ENCODE data around the gene OPCML.

OPCML gene

DNA sequence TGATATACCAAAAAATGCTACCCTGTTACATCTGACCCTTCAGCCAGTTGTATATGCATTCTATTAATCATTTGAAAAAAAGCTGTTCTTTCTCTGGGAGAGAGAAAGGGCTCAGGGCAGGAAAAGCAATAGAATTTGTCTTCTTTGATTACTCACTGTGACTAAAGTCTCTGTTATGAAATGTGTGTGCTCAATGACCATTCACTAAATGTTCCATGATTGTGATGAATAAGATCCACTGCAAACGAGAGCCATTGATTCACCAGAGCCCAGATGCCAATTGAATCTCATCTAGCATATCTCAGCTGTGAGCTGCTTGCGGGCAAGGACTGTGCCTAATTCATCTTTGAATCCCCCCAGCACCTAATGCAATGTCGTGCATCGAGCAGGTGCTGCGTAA lies 184.3 kb downstream of the OPCML start:
- DNase-seq (ENCODE audit: low spot score): no peak
- TF ChIP-seq, protein P1, sequence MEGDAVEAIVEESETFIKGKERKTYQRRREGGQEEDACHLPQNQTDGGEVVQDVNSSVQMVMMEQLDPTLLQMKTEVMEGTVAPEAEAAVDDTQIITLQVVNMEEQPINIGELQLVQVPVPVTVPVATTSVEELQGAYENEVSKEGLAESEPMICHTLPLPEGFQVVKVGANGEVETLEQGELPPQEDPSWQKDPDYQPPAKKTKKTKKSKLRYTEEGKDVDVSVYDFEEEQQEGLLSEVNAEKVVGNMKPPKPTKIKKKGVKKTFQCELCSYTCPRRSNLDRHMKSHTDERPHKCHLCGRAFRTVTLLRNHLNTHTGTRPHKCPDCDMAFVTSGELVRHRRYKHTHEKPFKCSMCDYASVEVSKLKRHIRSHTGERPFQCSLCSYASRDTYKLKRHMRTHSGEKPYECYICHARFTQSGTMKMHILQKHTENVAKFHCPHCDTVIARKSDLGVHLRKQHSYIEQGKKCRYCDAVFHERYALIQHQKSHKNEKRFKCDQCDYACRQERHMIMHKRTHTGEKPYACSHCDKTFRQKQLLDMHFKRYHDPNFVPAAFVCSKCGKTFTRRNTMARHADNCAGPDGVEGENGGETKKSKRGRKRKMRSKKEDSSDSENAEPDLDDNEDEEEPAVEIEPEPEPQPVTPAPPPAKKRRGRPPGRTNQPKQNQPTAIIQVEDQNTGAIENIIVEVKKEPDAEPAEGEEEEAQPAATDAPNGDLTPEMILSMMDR (IDR thresholded peaks at IDR 0.05; ENCODE audit: extremely low read depth, missing control alignments): no peak

DNA sequence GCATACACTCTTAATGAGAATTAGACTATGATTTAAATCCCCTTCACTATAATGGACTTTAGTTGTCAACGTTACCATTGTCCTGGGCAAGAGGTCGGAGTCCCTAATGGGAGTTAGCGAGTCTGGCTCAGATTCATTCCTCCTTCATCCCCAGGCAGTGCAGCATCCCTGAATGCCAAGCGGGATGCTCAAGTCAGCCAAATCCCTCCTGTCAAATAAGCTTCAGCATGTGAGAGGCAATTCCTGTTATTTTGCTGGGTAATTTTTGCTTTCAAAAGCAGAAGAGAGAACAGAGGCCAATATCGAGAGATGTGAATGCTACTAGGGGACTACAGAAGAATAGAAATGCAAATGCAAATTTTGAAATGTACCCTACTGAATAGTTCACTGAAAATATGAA lies 186.2 kb downstream of the OPCML start:
- no peak for DNase-seq (ENCODE audit: low spot score)
- TF ChIP-seq, protein P1 (IDR thresholded peaks at IDR 0.05; ENCODE audit: extremely low read depth, missing control alignments): no peak

DNA sequence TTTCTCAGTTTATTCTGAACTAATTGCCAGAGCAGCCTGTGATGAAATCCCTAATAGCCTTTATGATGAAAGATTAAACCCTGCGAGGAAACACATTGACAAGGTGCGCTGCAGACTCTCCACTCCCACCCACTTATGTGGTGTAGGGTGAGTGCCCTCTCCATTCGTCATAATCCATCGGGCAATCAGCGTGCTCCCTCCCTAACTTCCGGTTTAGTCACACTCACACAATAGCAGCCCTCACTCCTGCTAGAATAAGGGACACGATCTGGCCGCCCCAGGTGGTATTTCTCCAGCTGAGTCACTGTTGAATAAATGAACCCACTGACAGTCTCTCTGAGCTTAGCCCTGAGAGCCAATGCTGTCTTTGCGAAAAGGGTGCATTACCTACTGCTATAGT lies 188.3 kb downstream of the OPCML start:
- DNase-seq (ENCODE audit: low spot score): no peak
- TF ChIP-seq, protein P1 (IDR thresholded peaks at IDR 0.05; ENCODE audit: extremely low read depth, missing control alignments): no peak

DNA sequence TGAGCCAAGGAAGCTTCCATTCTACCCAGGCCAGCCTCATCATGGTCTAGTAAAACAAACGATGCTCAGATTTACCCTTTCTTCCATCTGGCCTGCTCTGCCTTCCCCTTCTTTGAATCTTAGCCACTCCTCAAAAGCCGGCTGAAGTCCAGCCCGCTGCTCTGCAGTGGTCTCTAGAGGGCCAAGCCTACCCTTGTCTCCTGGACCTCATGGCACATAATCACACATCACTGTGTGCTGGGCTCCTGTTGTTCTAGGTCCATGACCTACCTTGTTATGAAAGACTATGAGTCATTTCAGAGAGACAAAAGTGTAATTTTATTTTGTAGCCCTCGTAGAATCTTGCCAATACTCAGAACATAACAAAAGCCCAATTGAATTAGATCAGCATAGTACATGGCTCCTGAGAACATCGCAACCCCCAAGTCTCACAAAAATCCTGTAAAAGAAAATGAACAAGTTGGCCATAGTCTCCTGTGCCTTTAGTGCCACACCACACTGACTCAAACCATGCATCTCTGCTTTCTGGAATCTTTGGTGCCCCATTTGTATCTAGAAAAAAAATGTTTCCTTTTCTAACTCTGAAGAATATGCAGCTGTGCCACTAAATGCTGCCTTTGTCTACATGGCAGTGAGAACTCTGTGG lies 192.7 kb downstream of the OPCML start:
- TF ChIP-seq, protein P1 (IDR thresholded peaks at IDR 0.05; ENCODE audit: extremely low read depth, missing control alignments): no peak

DNA sequence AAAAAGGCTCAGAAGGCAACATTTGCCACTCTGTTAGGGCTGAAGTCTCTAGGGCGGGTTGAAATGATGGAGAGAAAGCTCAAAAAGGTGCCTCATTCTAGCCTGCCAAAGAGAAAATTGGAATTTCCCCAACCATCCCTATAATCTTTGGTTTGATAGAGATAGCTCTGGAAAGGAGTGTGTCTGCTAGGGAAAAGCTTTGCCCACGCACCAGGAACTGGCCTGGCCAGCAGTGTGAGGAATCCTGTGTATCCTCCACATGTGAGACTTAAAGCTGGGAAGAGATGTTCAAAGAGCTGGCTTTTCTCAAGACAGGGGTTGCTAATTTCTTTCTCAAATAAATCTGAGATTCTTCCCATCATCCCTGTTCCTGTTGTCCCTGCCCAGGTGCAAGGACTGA lies 193.7 kb downstream of the OPCML start:
- TF ChIP-seq, protein P1 (IDR thresholded peaks at IDR 0.05; ENCODE audit: extremely low read depth, missing control alignments): no peak
- no peak for DNase-seq (ENCODE audit: low spot score)

More for the DNA sequence above, 192.7 kb downstream of the OPCML start:
- DNase-seq (ENCODE audit: low spot score): no peak

DNA sequence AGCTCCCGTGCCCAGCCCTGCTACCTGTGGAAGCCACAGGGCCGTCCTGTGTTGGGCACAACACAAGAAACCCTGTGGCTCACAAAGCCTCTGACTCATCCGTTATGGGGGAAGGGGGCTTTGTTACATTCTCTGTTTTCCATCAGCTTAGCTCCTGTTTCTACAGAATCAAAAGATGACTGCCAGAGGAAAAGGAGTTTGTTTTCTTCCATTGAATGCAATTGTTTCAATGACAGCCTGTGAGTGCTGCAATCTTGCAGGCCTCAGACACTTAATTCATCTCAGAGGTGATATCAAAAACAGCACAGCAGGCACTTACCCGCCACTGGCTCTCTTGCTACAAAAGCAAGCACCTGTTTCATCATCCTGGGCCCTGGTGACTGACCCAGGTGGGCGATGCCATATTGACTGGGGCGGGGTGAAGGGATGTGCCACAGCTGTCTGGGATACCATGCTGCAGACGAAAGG lies 194.3 kb downstream of the OPCML start:
- TF ChIP-seq, protein P1 (IDR thresholded peaks at IDR 0.05; ENCODE audit: extremely low read depth, missing control alignments): no peak
- DNase-seq (ENCODE audit: low spot score): no peak

DNA sequence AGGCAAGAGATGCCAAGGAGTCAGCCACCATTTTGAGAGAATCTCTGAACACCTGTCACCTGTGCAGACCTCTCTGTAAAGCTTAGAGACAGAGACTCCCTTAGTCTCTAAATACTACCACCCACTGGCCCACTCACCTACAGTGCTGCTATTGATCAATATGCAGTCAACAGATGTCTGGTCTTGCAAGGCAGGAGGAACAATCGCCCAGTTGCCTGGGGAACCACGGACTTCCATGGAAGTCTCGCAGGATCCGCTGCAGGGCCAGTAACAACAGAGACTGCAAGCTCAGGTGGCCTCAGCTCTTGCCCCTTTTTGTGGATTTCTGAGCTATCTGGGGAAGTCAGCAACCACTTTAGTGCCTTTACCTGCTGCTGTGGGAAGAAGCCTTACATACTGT lies 195.1 kb downstream of the OPCML start:
- DNase-seq (ENCODE audit: low spot score): no peak
- TF ChIP-seq, protein P1 (IDR thresholded peaks at IDR 0.05; ENCODE audit: extremely low read depth, missing control alignments): no peak
